HG02763 (cell line): ENCODE measurements around the gene PLEKHO2.

Source experiments
- ATAC-seq: cut with Tn5 transposase; IDR thresholded peaks from one replicate; pipeline ENCODE4 v1.9.1; 2021; ENCODE audit warnings: mild to moderate bottlenecking, moderate library complexity; ENCODE audit not compliant: unreplicated experiment

PLEKHO2 gene

GRCh38 chr15:64825431-64826294, 16.1 kb upstream of the PLEKHO2 start, which contains the start of gene PIF1:
TSS of gene PIF1 (minus strand) at chr15:64825647. CDS start at chr15:64824335, 1,312 bp downstream.
- ATAC-seq, result peak; percentile 85

GRCh38 chr15:64828985-64829384, 12.7 kb upstream of the PLEKHO2 start:
- no peak for ATAC-seq

- no peak for ATAC-seq
These were observed 8.0 kb upstream of the PLEKHO2 start for GRCh38 chr15:64833690-64834089.

GRCh38 chr15:64836023-64836536, 5.6 kb upstream of the PLEKHO2 start:
- ATAC-seq, result no peak

- ATAC-seq, result no peak
These were observed 4.2 kb upstream of the PLEKHO2 start for GRCh38 chr15:64837502-64837901.

GRCh38 chr15:64841060-64841343, 713 bp upstream of the PLEKHO2 start:
- ATAC-seq, result no peak

GRCh38 chr15:64842096-64842939, 603 bp downstream of the PLEKHO2 start:
- ATAC-seq, result no peak

GRCh38 chr15:64842986-64843561, 1.4 kb downstream of the PLEKHO2 start:
- ATAC-seq, result no peak

- no peak for ATAC-seq
These were observed 2.3 kb downstream of the PLEKHO2 start for GRCh38 chr15:64843991-64844390.

- ATAC-seq, result no peak
These were observed 2.9 kb downstream of the PLEKHO2 start for GRCh38 chr15:64844576-64845145.

- ATAC-seq, result no peak
These were observed 3.5 kb downstream of the PLEKHO2 start for GRCh38 chr15:64845183-64845611.

GRCh38 chr15:64845831-64846595, 4.3 kb downstream of the PLEKHO2 start:
- no peak for ATAC-seq

- ATAC-seq, result no peak
These were observed 5.3 kb downstream of the PLEKHO2 start for GRCh38 chr15:64847016-64847415.

- ATAC-seq, result no peak
These were observed 5.7 kb downstream of the PLEKHO2 start for GRCh38 chr15:64847448-64847847.

GRCh38 chr15:64847876-64848716, 6.4 kb downstream of the PLEKHO2 start:
- no peak for ATAC-seq

GRCh38 chr15:64850778-64851502, 9.2 kb downstream of the PLEKHO2 start:
- ATAC-seq, result no peak

- ATAC-seq, result no peak
These were observed 9.8 kb downstream of the PLEKHO2 start for GRCh38 chr15:64851503-64851840.

GRCh38 chr15:64854041-64854440, 12.3 kb downstream of the PLEKHO2 start:
- no peak for ATAC-seq

GRCh38 chr15:64854526-64854925, 12.8 kb downstream of the PLEKHO2 start:
- no peak for ATAC-seq
